HCT116 (cell line): ENCODE results near the gene FAM131B. TPM values are rescaled to one million over a fixed set of nuclear protein-coding genes. Genes with fewer than 3 reads are reported as not detected.
"Not testable (repeated sequence)": the region's sequence is repeated elsewhere in the genome, so short reads cannot be mapped to it uniquely, and the experiment has no call there.

ENCODE experiments used
- ATAC-seq: fragments of 200-7000 bp; cut with Tn5 transposase; 2 replicates; pipeline ENCODE4 v1.9.1; 2020; ENCODE audit warnings: mild to moderate bottlenecking, moderate library complexity
- BruUV-seq: library from RNA; stranded (reverse); fragments of 400-500 nt; replicated peaks from 2 replicates; lab custom pipeline; 2021; lab: Mats Ljungman, UMichigan
- CTCF ChIA-PET: fragments of 300-600 bp; sonication (Branson Sonifier 250); formaldehyde crosslinking; loops from one replicate; lab custom pipeline; 2021; ENCODE audit warnings: antibody characterized with exemption; lab: Charles Lee
- POLR2A ChIA-PET: fragments of 300-600, 350-600 bp; sonication (Branson Sonifier 250); formaldehyde crosslinking; loops from one replicate; lab custom pipeline; 2021; ENCODE audit warnings: antibody characterized with exemption; lab: Charles Lee
- RAD21 ChIA-PET, 2 experiments: fragments of 300-600 bp; sonication (Branson Sonifier 250); formaldehyde crosslinking; loops; one replicate each; lab custom pipeline; 2023; ENCODE audit warnings: low total read pairs in 2 of 2; ENCODE audit not compliant: uncharacterized antibody in 2 of 2, unreplicated experiment in 2 of 2, low non-redundant PET in 1 of 2; lab: Charles Lee
- DNase-seq: peaks from one replicate; pipeline ENCODE4 v3.0.0-alpha.2; 2010; ENCODE audit warnings: low read depth, low spot score
- H2AFZ ChIP-seq: fragments of 200-600 bp; shearing (Covaris generic), sonication (generic); 2 replicates; pipeline ENCODE4 v1.6.1; 2017; ENCODE audit warnings: low read depth, mixed run types, mixed read lengths, antibody characterized with exemption, low read length; ENCODE audit not compliant: poor library complexity, severe bottlenecking
- H3K27ac ChIP-seq: 2 replicates; pipeline ENCODE4 v1.5.1; 2012; ENCODE audit warnings: low read depth, low read length
- H3K27me3 ChIP-seq: fragments of 200-600 bp; sonication (generic); 2 replicates; pipeline ENCODE4 v1.6.1; 2016; ENCODE audit warnings: mixed run types, low read length, mixed read lengths; ENCODE audit not compliant: insufficient read depth
- H3K36me3 ChIP-seq, 2 experiments: fragments of 200-500 bp in 1 of 2; fragments of 200-600 bp in 1 of 2; sonication (Bioruptor generic) in 1 of 2; sonication (generic) in 1 of 2; 2 replicates each; pipeline versions ENCODE4 v1.5.1 to v1.6.1; 2014 to 2016; ENCODE audit warnings: low read length in 2 of 2, inconsistent platforms in 1 of 2, mixed read lengths in 1 of 2, mixed run types in 1 of 2; ENCODE audit not compliant: insufficient read depth in 2 of 2, control insufficient read depth in 1 of 2
- H3K4me1 ChIP-seq, 2 experiments: fragments of 200-600 bp in 1 of 2; sonication (generic) in 1 of 2; 2 replicates each; pipeline versions ENCODE4 v1.5.1 to v1.6.1; 2012 to 2017; ENCODE audit warnings: low read length in 2 of 2, inconsistent platforms in 1 of 2, mild to moderate bottlenecking in 1 of 2, mixed read lengths in 1 of 2, mixed run types in 1 of 2, moderate library complexity in 1 of 2; ENCODE audit not compliant: insufficient read depth in 2 of 2, control insufficient read depth in 1 of 2
- H3K4me2 ChIP-seq: fragments of 200-600 bp; sonication (generic); 2 replicates; pipeline ENCODE4 v1.6.1; 2017; ENCODE audit warnings: mixed run types, low read length, mixed read lengths
- H3K4me3 ChIP-seq, 2 experiments: fragments of 200-600 bp in 1 of 2; sonication (generic) in 1 of 2; replicated peaks in 1 of 2; 2 replicates each; pipeline ENCODE4 v1.5.1; 2011 to 2016; ENCODE audit warnings: low read length in 2 of 2, control low read depth in 1 of 2, low read depth in 1 of 2, mild to moderate bottlenecking in 1 of 2, mixed read lengths in 1 of 2, mixed run types in 1 of 2
- H3K79me2 ChIP-seq: fragments of 200-600 bp; sonication (generic); 2 replicates; pipeline ENCODE4 v1.6.1; 2017; ENCODE audit warnings: mild to moderate bottlenecking, mixed run types, low read length, moderate library complexity, mixed read lengths; ENCODE audit not compliant: insufficient read depth
- H3K9ac ChIP-seq: fragments of 200-600 bp; sonication (generic); 2 replicates; pipeline ENCODE4 v1.6.1; 2016; ENCODE audit warnings: low read length, mixed read lengths
- H3K9me2 ChIP-seq: fragments of 200-600 bp; sonication (generic), shearing (Covaris generic); 2 replicates; pipeline ENCODE4 v1.6.1; 2017; ENCODE audit warnings: mixed run types, mild to moderate bottlenecking, moderate library complexity; ENCODE audit not compliant: insufficient read depth
- H3K9me3 ChIP-seq, 2 experiments: fragments of 200-500 bp in 1 of 2; fragments of 200-600 bp in 1 of 2; sonication (Bioruptor generic) in 1 of 2; sonication (generic) in 1 of 2; 2 replicates each; pipeline ENCODE4 v1.6.1; 2014 to 2017; ENCODE audit warnings: low read length in 2 of 2, mixed read lengths in 2 of 2, inconsistent platforms in 1 of 2, low read depth in 1 of 2, mild to moderate bottlenecking in 1 of 2, mixed run types in 1 of 2, moderate library complexity in 1 of 2; ENCODE audit not compliant: control insufficient read depth in 1 of 2, insufficient read depth in 1 of 2
- H4K20me1 ChIP-seq: fragments of 200-600 bp; sonication (generic), shearing (Covaris generic); 2 replicates; pipeline ENCODE4 v1.6.1; 2017; ENCODE audit warnings: mixed run types, mild to moderate bottlenecking, moderate library complexity; ENCODE audit not compliant: insufficient read depth
- CBX3 ChIP-seq: IDR thresholded peaks from 2 replicates; pipeline ENCODE4 v1.6.1; 2012; ENCODE audit warnings: low read depth
- CEBPB ChIP-seq: IDR thresholded peaks from 2 replicates; pipeline ENCODE4 v1.6.1; 2012; ENCODE audit warnings: low read depth
- EZH2 ChIP-seq: fragments of 200-600 bp; sonication (generic); IDR thresholded peaks from 2 replicates; pipeline ENCODE4 v1.6.1; 2017; ENCODE audit warnings: antibody characterized with exemption, mixed run types
- EZH2phosphoT487 ChIP-seq: fragments of 200-600 bp; IDR thresholded peaks from 2 replicates; pipeline ENCODE4 v1.6.1; 2018; ENCODE audit warnings: antibody characterized with exemption, borderline replicate concordance
- FOSL1 ChIP-seq: IDR thresholded peaks from 2 replicates; pipeline ENCODE4 v1.6.1; 2012; ENCODE audit warnings: low read depth
- intact Hi-C: fragments of 100-400 bp; cut with micrococcal nuclease; formaldehyde crosslinking; loops from 2 replicates; pipeline ENCODE4 v1.10.0; 2022
- total RNA-seq: library from RNA; stranded (reverse); gene quantifications from one replicate; pipeline ENCODE4 v1.2.1, GENCODE V29; 2021; ENCODE audit not compliant: unreplicated experiment
- TF ChIP-seq, protein P1 (sequence below): IDR thresholded peaks from 2 replicates; pipeline ENCODE4 v1.6.1; 2012

The FAM131B gene
- total RNA-seq, 1 experiment from 2014 or later: 0.20 TPM

DNA sequence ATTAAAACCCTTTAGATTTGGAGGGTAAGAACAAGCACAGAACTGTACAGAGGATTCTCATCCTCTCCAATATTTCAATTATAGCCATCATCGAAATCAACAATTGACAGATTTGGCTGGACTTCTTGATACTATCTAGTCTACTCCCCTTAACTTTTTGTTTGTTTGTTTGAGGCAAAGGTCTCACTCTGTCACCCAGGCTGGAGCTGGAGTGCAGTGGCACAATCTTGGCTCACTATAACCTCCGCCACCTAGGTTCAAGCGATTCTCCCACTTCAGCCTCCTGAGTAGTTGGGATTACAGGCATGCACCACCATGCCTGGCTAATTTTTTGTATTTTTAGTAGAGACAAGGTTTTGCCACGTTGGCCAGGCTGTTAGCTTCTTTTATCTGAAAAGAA lies 39.7 kb upstream of the FAM131B start:
- H4K20me1 ChIP-seq, CTCF ChIA-PET, POLR2A ChIA-PET, H3K27me3 ChIP-seq, BruUV-seq, H3K9me3 ChIP-seq, H3K27ac ChIP-seq, H3K4me3 ChIP-seq, intact Hi-C loops, DNase-seq, H3K79me2 ChIP-seq, H3K9me2 ChIP-seq, H2AFZ ChIP-seq, H3K4me2 ChIP-seq, H3K4me1 ChIP-seq, RAD21 ChIA-PET, H3K36me3 ChIP-seq, ATAC-seq, H3K9ac ChIP-seq: not testable (repeated sequence)

DNA sequence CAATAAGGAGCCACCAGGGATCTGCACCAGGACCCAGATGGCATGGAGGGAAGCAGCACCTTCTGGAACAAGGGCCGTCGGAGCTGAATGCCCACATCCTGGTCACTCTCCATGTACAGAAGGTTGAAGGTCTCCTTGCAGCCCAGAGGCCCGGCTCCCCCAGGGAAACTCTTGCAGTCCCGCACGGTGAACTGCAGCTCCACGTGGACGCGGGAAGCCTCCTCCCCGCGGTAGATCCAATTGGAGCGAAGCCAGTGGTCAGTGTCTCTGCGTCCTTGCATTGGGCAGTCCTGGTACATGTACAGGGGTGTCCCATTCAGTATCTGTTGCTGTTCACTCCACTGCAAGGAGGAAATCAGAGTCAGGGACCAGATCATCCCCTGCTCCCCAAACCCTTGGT lies 38.8 kb upstream of the FAM131B start:
- no peaks in the 10 kb centered on the region for H3K9me2 ChIP-seq
- peaks cover 0 to 3% of the 10 kb centered on the region in 2 experiments; a peak in 2 of 4 replicates for H3K36me3 ChIP-seq
- H3K9ac ChIP-seq: no peak overlapping the region
- no TSS peak for BruUV-seq
- ATAC-seq: no peak
- TF ChIP-seq, protein P1, sequence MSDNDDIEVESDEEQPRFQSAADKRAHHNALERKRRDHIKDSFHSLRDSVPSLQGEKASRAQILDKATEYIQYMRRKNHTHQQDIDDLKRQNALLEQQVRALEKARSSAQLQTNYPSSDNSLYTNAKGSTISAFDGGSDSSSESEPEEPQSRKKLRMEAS: no peak
- no peak for TF ChIP-seq EZH2phosphoT487
- no peak overlapping the region for H3K4me3 ChIP-seq
- no peaks in the 10 kb centered on the region for H3K9me3 ChIP-seq
- H3K79me2 ChIP-seq: no peaks in the 10 kb centered on the region
- no peak overlapping the region for H2AFZ ChIP-seq
- ChIA-PET POLR2A (no interaction called here), RAD21 (no interaction called here), CTCF (no interaction called here)
- intact Hi-C loops: no loop called here
- H3K4me1 ChIP-seq: no peaks in the 10 kb centered on the region
- DNase-seq: no peak
- no peaks in the 10 kb centered on the region for H4K20me1 ChIP-seq
- no peaks in the 10 kb centered on the region for H3K27me3 ChIP-seq
- H3K27ac ChIP-seq: no peak overlapping the region
- no peak overlapping the region for H3K4me2 ChIP-seq

DNA sequence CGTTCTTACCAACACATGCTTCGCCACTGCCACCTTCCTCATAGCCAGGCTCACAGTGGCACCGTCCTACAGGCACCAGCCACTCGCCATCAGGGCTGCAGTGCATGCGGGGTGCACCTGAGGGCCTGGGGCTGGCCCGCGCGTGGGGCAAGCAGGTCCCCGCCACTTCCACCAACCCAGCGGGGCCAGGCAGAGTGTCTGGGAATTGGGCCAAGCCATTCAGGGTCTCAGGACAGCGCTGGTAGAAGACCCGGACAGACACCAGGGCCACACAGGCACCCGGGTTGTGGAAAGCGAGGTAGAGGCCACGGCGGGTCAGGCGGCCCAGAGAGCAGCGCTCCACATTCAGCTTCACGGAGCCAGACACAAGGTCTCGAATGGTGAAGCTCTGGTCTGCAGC lies 37.1 kb upstream of the FAM131B start:
- no peak overlapping the region for H3K4me3 ChIP-seq
- no peaks in the 10 kb centered on the region for H3K9me2 ChIP-seq
- H3K79me2 ChIP-seq: no peaks in the 10 kb centered on the region
- H3K36me3 ChIP-seq: peaks cover 0 to 3% of the 10 kb centered on the region in 2 experiments; a peak in 2 of 4 replicates
- no TSS peak for BruUV-seq
- H2AFZ ChIP-seq: no peak overlapping the region
- H3K27ac ChIP-seq: no peak overlapping the region
- no peak for ATAC-seq
- ChIA-PET CTCF (no interaction called here), RAD21 (no interaction called here), POLR2A (no interaction called here)
- H3K9me3 ChIP-seq: no peaks in the 10 kb centered on the region
- H3K27me3 ChIP-seq: no peaks in the 10 kb centered on the region
- TF ChIP-seq, protein P1: no peak
- TF ChIP-seq CEBPB (no peak), CBX3 (no peak), FOSL1 (no peak), EZH2phosphoT487 (no peak), EZH2 (no peak)
- no peaks in the 10 kb centered on the region for H4K20me1 ChIP-seq
- intact Hi-C loops: no loop called here
- H3K4me2 ChIP-seq: no peak overlapping the region
- H3K9ac ChIP-seq: no peak overlapping the region
- no peaks in the 10 kb centered on the region for H3K4me1 ChIP-seq
- no peak for DNase-seq
